Measurements from ENCODE around the gene NEU1.
"Not testable (repeated sequence)": the region's sequence is repeated elsewhere in the genome, so short reads cannot be mapped to it uniquely, and the experiment has no call there.

NEU1 gene

DNA sequence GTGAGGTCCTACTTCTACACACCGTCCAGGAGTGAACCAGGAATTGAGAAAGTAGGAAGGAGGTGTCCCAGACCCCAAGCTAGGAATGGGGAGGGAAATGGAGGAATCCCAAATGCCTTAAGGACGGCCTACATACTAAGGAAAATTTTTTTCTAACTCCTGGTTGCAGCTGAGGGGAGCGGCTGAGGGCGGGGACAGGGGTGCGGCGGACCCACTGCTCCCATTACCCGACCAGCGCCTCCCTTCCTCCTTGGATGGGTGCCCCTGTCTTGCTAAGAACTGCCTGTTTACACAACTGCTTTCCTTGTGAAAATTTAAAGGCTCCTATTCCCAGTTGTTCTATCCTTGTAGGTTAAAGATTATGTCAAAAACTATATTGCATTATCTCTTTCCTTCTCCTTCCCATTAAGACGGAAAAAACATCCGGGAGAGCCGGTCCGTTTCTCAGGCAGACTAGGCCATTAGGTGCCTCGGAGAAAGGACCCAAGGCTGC, 35.8 kb downstream of the NEU1 start:
- no CpG with 5 or more reads among the region's 13 CpGs for WGBS (ENCODE audit: extremely low coverage, insufficient coverage, low lambda C conversion rate)
- no peak overlapping the region for H3K23ac ChIP-seq (ENCODE audit: low read length)
- H3K27ac ChIP-seq (ENCODE audit: low read depth, low read length), result peak overlapping the region; percentile 84
- peak overlapping the region; percentile 77 for H2BK5ac ChIP-seq (ENCODE audit: low read length)
- H3K9ac ChIP-seq (ENCODE audit: low read length), result peak overlapping the region; percentile 85
- no peak overlapping the region for H3K4me3 ChIP-seq (ENCODE audit: low read length)
- H2BK120ac ChIP-seq (ENCODE audit: low read depth, low read length), result no peak overlapping the region
- no peaks in the 10 kb centered on the region for H3K27me3 ChIP-seq (ENCODE audit: insufficient read depth, low read length, poor library complexity)
- no peak overlapping the region for H2BK15ac ChIP-seq (replicated peaks; ENCODE audit: low read depth)
- peak overlapping the region; percentile 42 for H3K18ac ChIP-seq (ENCODE audit: low read length)
- H4K8ac ChIP-seq (ENCODE audit: low read depth, low read length), result no peak overlapping the region
- H3K79me2 ChIP-seq (ENCODE audit: control insufficient read depth, insufficient read depth, low read length), result peaks cover 12% of the 10 kb centered on the region
- DNase-seq, result no peak
- no peak overlapping the region for H3K4ac ChIP-seq (ENCODE audit: low read depth, low read length)
- peak overlapping the region; percentile 47 for H4K5ac ChIP-seq (ENCODE audit: low read length)
- peak overlapping the region; percentile 76 for H3K56ac ChIP-seq (ENCODE audit: low read length)
- H3K4me1 ChIP-seq (ENCODE audit: control insufficient read depth, low read depth, low read length), result peaks cover 7% of the 10 kb centered on the region
- H2AK5ac ChIP-seq (ENCODE audit: low read length), result peak overlapping the region; percentile 90
- H3K79me1 ChIP-seq (ENCODE audit: low read length), result peaks cover 2% of the 10 kb centered on the region
- H3K4me2 ChIP-seq (ENCODE audit: low read length), result peak overlapping the region; percentile 64
- no peaks in the 10 kb centered on the region for H3K36me3 ChIP-seq (ENCODE audit: control insufficient read depth, insufficient read depth, low read length)

DNA sequence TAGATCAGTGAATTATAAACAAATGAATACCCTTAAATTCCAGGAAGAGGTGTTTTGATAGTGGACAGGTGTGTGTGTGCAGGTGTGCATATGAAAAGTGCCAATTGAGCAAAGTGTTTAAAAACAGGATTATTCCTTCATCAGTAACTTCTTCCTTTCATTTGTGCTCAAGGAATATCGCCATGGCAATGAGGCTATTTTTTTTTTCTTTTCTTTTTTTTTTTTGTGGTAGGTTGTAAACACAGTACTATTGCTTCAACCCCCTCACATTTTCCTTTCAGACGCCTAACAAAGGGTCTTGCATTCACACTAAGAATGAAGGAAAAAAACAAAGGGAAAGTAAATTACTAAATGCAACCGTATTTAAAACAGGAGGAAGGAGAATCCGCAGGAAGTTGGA, 37.1 kb downstream of the NEU1 start:
- no peak for DNase-seq
- no CpG with 5 or more reads among the region's 4 CpGs for WGBS (ENCODE audit: extremely low coverage, insufficient coverage, low lambda C conversion rate)
- no peaks in the 10 kb centered on the region for H3K27me3 ChIP-seq (ENCODE audit: insufficient read depth, low read length, poor library complexity)
- H3K4me3 ChIP-seq (ENCODE audit: low read length), result no peak overlapping the region
- H3K18ac ChIP-seq (ENCODE audit: low read length), result no peak overlapping the region
- H2AK5ac ChIP-seq (ENCODE audit: low read length), result no peak overlapping the region
- no peak overlapping the region for H3K23ac ChIP-seq (ENCODE audit: low read length)
- H3K4ac ChIP-seq (ENCODE audit: low read depth, low read length), result no peak overlapping the region
- no peak overlapping the region for H3K9ac ChIP-seq (ENCODE audit: low read length)
- H2BK15ac ChIP-seq (replicated peaks; ENCODE audit: low read depth), result no peak overlapping the region
- H4K8ac ChIP-seq (ENCODE audit: low read depth, low read length), result no peak overlapping the region
- no peak overlapping the region for H2BK120ac ChIP-seq (ENCODE audit: low read depth, low read length)
- H3K27ac ChIP-seq (ENCODE audit: low read depth, low read length), result no peak overlapping the region
- peaks cover 7% of the 10 kb centered on the region for H3K4me1 ChIP-seq (ENCODE audit: control insufficient read depth, low read depth, low read length)
- no peak overlapping the region for H3K56ac ChIP-seq (ENCODE audit: low read length)
- no peaks in the 10 kb centered on the region for H3K79me1 ChIP-seq (ENCODE audit: low read length)
- H2BK5ac ChIP-seq (ENCODE audit: low read length), result no peak overlapping the region
- no peak overlapping the region for H3K4me2 ChIP-seq (ENCODE audit: low read length)
- H4K5ac ChIP-seq (ENCODE audit: low read length), result no peak overlapping the region
- H3K79me2 ChIP-seq (ENCODE audit: control insufficient read depth, insufficient read depth, low read length), result peaks cover 7% of the 10 kb centered on the region
- no peaks in the 10 kb centered on the region for H3K36me3 ChIP-seq (ENCODE audit: control insufficient read depth, insufficient read depth, low read length)

DNA sequence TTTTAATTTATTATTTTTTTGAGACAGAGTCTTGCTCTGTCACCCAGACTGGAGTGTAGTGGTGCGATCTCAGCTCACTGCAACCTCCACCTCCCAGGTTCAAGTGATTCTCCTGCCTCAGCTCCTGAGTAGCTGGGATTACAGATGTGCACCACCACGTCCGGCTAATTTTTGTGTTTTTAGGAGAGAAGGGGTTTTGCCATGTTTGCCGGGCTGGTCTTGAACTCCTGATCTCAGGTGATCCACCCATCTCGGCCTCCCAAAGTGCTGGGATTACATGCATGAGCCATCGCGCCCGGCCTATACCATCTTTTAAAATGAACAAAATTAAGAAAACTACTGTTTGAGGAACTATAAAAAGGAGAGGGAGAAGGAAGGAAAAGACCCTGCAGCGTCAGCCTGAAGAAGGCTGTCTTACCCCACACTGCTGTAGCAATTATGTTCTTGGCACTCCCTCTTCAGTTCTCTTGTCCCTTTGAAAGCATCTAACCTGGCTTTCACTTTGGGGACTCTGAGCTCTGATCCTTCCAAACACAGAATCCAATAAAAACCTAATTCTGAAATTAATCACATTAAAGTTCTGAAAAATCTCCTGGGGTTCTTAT, 38.9 kb downstream of the NEU1 start:
- H3K4ac ChIP-seq (ENCODE audit: low read depth, low read length); H4K8ac ChIP-seq (ENCODE audit: low read depth, low read length); H2AK5ac ChIP-seq (ENCODE audit: low read length); DNase-seq; H3K4me2 ChIP-seq (ENCODE audit: low read length); H3K27me3 ChIP-seq (ENCODE audit: insufficient read depth, low read length, poor library complexity); H3K36me3 ChIP-seq (ENCODE audit: control insufficient read depth, insufficient read depth, low read length); H3K79me1 ChIP-seq (ENCODE audit: low read length); H3K9ac ChIP-seq (ENCODE audit: low read length); H3K23ac ChIP-seq (ENCODE audit: low read length); H3K27ac ChIP-seq (ENCODE audit: low read depth, low read length); H3K79me2 ChIP-seq (ENCODE audit: control insufficient read depth, insufficient read depth, low read length); H2BK120ac ChIP-seq (ENCODE audit: low read depth, low read length); H4K5ac ChIP-seq (ENCODE audit: low read length); H3K56ac ChIP-seq (ENCODE audit: low read length); H2BK15ac ChIP-seq (replicated peaks; ENCODE audit: low read depth); H3K4me3 ChIP-seq (ENCODE audit: low read length); H3K4me1 ChIP-seq (ENCODE audit: control insufficient read depth, low read depth, low read length); H2BK5ac ChIP-seq (ENCODE audit: low read length); H3K18ac ChIP-seq (ENCODE audit: low read length): not testable (repeated sequence)
- no CpG with 5 or more reads among the region's 9 CpGs for WGBS (ENCODE audit: extremely low coverage, insufficient coverage, low lambda C conversion rate)

DNA sequence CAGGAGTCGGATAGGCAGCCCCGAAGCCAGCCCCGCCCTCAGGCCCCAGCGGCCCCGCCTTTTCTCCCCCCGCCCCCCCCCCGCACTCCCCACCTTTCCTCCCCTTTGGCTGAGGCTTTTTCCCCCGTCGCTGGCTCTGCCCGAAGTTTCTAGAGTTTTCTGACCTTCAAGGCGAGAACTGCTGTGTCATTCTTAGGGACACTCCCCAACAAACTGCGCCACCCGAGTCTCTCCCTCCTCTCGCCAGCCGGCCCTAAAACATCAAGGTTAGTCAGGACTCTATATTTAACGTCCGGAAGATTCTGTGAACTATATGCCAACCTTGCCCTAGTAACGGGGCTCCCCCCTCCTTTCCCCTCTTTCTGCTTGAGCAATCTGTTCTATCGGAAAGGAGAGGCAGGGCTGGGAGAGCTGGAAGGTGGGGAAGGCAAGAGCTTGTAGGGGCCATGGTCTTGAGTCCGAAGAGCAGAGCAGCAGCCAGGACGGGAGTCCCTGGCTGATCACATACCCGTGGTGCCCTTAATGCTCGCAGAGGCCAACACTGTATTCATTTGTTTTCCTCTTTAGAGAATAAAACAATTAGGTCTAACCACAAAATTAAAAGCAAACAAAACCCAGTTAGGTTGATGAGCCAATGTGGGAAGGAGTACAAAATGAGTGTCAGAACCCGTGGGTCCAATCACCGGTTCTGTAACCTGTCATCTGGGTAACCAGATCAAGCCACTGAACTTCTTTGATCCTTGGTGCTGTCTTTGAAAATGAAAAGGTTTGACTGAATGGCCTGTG, 40.4 kb downstream of the NEU1 start:
- Histone ChIP-seq H4K8ac (ENCODE audit: low read depth, low read length) (no peak overlapping the region), H2BK5ac (ENCODE audit: low read length) (peak overlapping the region; percentile 1), H3K4me3 (ENCODE audit: low read length) (peak overlapping the region; percentile 4), H3K36me3 (ENCODE audit: control insufficient read depth, insufficient read depth, low read length) (no peaks in the 10 kb centered on the region), H3K27ac (ENCODE audit: low read depth, low read length) (peak overlapping the region; percentile 81), H3K9ac (ENCODE audit: low read length) (peak overlapping the region; percentile 63), H3K56ac (ENCODE audit: low read length) (peak overlapping the region; percentile 74), H2AK5ac (ENCODE audit: low read length) (no peak overlapping the region), H3K4me1 (ENCODE audit: control insufficient read depth, low read depth, low read length) (peaks cover 7% of the 10 kb centered on the region), H2BK15ac (replicated peaks; ENCODE audit: low read depth) (no peak overlapping the region), H3K4me2 (ENCODE audit: low read length) (peak overlapping the region; percentile 4), H3K79me1 (ENCODE audit: low read length) (peaks cover 4% of the 10 kb centered on the region), H2BK120ac (ENCODE audit: low read depth, low read length) (peak overlapping the region; percentile 40), H4K5ac (ENCODE audit: low read length) (no peak overlapping the region), H3K27me3 (ENCODE audit: insufficient read depth, low read length, poor library complexity) (no peaks in the 10 kb centered on the region), H3K23ac (ENCODE audit: low read length) (no peak overlapping the region), H3K18ac (ENCODE audit: low read length) (peak overlapping the region; percentile 28), H3K4ac (ENCODE audit: low read depth, low read length) (peak overlapping the region; percentile 96), H3K79me2 (ENCODE audit: control insufficient read depth, insufficient read depth, low read length) (peaks cover 3% of the 10 kb centered on the region)
- DNase-seq, result peak; percentile 92
- WGBS (ENCODE audit: extremely low coverage, insufficient coverage, low lambda C conversion rate), result no CpG with 5 or more reads among the region's 25 CpGs

DNA sequence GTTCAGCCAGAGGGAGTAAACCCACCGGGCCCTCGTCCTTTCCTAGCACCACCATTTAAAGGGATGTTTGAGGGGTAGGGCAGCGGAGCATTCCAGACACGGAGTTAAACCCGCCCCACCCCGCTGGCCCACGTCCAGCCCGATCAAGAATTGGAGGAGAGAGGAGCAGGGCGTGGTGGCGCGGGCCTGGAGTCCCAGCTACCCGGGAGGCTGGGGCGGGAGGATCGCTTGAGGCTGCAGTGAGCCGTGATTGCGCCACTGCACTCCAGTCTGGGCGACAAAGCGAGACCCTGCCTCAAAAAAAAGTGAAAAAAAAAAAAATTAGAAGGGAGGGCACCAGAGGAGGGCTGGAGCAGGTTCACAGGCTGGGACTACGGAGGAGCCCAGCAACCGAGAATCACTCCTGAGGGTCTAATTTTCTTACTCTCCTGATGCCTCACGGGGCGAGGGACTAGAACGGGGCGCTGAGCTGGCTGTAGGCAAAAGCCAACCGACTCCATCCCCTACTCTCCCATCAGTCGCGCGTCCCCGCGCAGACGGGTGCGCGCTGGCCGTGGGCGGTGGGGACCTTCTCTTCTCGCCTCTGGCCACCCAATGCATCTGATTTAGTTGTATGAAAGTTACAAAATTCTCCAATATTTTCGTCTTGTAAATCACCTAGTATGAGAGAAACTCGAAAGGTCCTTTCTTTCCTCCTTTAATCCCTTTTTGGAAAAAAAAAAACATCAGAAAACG, 41.2 kb downstream of the NEU1 start:
- Histone ChIP-seq H4K5ac (ENCODE audit: low read length) (no peak overlapping the region), H2BK5ac (ENCODE audit: low read length) (peak overlapping the region; percentile 2), H2AK5ac (ENCODE audit: low read length) (no peak overlapping the region), H4K8ac (ENCODE audit: low read depth, low read length) (no peak overlapping the region), H3K9ac (ENCODE audit: low read length) (peak overlapping the region; percentile 76), H3K4me3 (ENCODE audit: low read length) (peak overlapping the region; percentile 56), H3K4me1 (ENCODE audit: control insufficient read depth, low read depth, low read length) (peaks cover 5% of the 10 kb centered on the region), H3K56ac (ENCODE audit: low read length) (peak overlapping the region; percentile 82), H3K36me3 (ENCODE audit: control insufficient read depth, insufficient read depth, low read length) (no peaks in the 10 kb centered on the region), H3K27ac (ENCODE audit: low read depth, low read length) (peak overlapping the region; percentile 81), H3K27me3 (ENCODE audit: insufficient read depth, low read length, poor library complexity) (no peaks in the 10 kb centered on the region), H2BK120ac (ENCODE audit: low read depth, low read length) (no peak overlapping the region), H3K79me1 (ENCODE audit: low read length) (peaks cover 4% of the 10 kb centered on the region), H3K23ac (ENCODE audit: low read length) (no peak overlapping the region), H2BK15ac (replicated peaks; ENCODE audit: low read depth) (no peak overlapping the region), H3K79me2 (ENCODE audit: control insufficient read depth, insufficient read depth, low read length) (peaks cover 3% of the 10 kb centered on the region), H3K4me2 (ENCODE audit: low read length) (peak overlapping the region; percentile 56), H3K4ac (ENCODE audit: low read depth, low read length) (no peak overlapping the region), H3K18ac (ENCODE audit: low read length) (peak overlapping the region; percentile 29)
- DNase-seq, result peak; percentile 79
- WGBS (ENCODE audit: extremely low coverage, insufficient coverage, low lambda C conversion rate), result no CpG with 5 or more reads among the region's 39 CpGs

Measured in mesendoderm (in vitro differentiated cells).